ENCODE measurements around the gene C6orf89.

C6orf89 gene

GRCh38 chr6:36912030-36912454 is 26.3 kb downstream of the C6orf89 start:
- TF ChIP-seq, protein P1, sequence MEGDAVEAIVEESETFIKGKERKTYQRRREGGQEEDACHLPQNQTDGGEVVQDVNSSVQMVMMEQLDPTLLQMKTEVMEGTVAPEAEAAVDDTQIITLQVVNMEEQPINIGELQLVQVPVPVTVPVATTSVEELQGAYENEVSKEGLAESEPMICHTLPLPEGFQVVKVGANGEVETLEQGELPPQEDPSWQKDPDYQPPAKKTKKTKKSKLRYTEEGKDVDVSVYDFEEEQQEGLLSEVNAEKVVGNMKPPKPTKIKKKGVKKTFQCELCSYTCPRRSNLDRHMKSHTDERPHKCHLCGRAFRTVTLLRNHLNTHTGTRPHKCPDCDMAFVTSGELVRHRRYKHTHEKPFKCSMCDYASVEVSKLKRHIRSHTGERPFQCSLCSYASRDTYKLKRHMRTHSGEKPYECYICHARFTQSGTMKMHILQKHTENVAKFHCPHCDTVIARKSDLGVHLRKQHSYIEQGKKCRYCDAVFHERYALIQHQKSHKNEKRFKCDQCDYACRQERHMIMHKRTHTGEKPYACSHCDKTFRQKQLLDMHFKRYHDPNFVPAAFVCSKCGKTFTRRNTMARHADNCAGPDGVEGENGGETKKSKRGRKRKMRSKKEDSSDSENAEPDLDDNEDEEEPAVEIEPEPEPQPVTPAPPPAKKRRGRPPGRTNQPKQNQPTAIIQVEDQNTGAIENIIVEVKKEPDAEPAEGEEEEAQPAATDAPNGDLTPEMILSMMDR (IDR thresholded peaks at IDR 0.05; ENCODE audit: control insufficient read depth, insufficient read depth, low read depth, low read length, missing control alignments), result no peak
- H3K4me3 ChIP-seq (ENCODE audit: control insufficient read depth, low read depth, low read length), result no peak overlapping the region
- DNase-seq (ENCODE audit: low read depth), result no peak

- DNase-seq (ENCODE audit: low read depth), result peak; percentile 89
- H3K4me3 ChIP-seq (ENCODE audit: control insufficient read depth, low read depth, low read length), result no peak overlapping the region
- TF ChIP-seq, protein P1 (IDR thresholded peaks at IDR 0.05; ENCODE audit: control insufficient read depth, insufficient read depth, low read depth, low read length, missing control alignments), result peak; percentile 14
Measured at GRCh38 chr6:36912586-36912985, 26.8 kb downstream of the C6orf89 start.

DNA sequence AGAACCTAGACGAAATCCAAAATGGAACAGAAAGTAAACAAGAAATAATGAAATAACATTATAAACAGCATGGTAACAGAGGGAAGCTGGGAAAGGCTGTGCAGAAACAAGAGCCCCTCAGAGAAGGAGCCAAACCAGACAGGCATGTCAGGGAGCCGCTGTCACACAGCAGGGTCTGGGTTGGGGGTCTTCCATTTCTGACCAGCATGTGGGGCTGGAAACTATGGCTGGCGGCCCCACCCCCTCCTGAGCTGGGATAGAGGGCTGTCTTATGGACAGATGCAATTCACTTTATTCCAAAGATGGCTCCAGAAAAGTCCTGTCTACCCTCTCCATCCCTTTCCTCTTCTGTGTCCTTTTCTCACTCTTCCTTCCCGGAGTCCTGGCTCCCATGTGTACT is 27.3 kb downstream of the C6orf89 start:
- no peak overlapping the region for H3K4me3 ChIP-seq (ENCODE audit: control insufficient read depth, low read depth, low read length)
- TF ChIP-seq, protein P1 (IDR thresholded peaks at IDR 0.05; ENCODE audit: control insufficient read depth, insufficient read depth, low read depth, low read length, missing control alignments), result no peak

GRCh38 chr6:36914227-36914794 is 28.6 kb downstream of the C6orf89 start:
- DNase-seq (ENCODE audit: low read depth), result no peak
- TF ChIP-seq, protein P1 (IDR thresholded peaks at IDR 0.05; ENCODE audit: control insufficient read depth, insufficient read depth, low read depth, low read length, missing control alignments), result peak; percentile 46
- H3K4me3 ChIP-seq (ENCODE audit: control insufficient read depth, low read depth, low read length), result no peak overlapping the region

More for the DNA sequence above, 27.3 kb downstream of the C6orf89 start:
- DNase-seq (ENCODE audit: low read depth), result no peak

DNA sequence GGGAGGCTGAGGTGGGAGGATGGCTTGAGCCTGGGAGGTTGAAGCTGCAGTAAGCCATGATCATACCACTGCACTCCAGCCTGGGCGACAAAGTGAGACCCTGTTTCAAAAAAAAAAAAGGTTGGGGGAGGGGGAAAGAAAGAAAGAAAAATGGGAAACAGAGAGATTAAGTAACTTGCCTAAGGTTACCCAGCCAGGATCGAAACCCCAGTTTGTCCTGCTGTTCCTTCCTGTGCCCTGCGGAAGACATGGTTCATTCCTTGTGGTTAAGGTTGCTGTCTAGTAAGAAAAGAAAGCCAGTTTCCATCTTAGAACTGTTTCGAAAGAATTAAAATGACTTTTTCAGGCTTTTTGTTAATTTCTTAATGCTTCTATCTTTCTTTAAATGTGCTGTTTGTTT is 29.8 kb downstream of the C6orf89 start:
- TF ChIP-seq, protein P1 (IDR thresholded peaks at IDR 0.05; ENCODE audit: control insufficient read depth, insufficient read depth, low read depth, low read length, missing control alignments), result no peak
- no peak for DNase-seq (ENCODE audit: low read depth)
- no peak overlapping the region for H3K4me3 ChIP-seq (ENCODE audit: control insufficient read depth, low read depth, low read length)

DNA sequence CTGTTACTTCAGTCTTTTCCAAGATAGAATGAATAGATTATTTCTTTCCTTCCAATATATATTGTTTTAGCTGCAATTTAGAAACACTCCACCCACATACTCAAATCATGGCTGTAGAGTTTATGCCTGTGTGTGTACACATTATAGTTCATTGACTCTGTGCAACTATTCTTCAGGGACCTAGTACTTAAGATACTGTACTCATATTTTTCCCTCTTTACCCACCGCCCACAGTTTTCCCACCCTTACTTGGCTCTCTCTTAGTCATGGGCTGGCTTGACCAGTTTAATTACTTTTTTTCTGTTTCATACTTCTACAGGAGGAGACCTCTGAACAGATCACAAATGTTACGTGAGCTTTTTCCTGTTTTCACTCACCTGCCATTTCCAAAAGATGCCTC is 30.4 kb downstream of the C6orf89 start:
- TF ChIP-seq, protein P1 (IDR thresholded peaks at IDR 0.05; ENCODE audit: control insufficient read depth, insufficient read depth, low read depth, low read length, missing control alignments), result no peak
- no peak for DNase-seq (ENCODE audit: low read depth)
- no peak overlapping the region for H3K4me3 ChIP-seq (ENCODE audit: control insufficient read depth, low read depth, low read length)

Data from AG09309 (cell line).